GM12892 (cell line): ENCODE results near the gene SNAPC4.
"Not testable (repeated sequence)": the region's sequence is repeated elsewhere in the genome, so short reads cannot be mapped to it uniquely, and the experiment has no call there.

Source experiments
- POLR2A ChIP-seq: IDR thresholded peaks from 2 replicates; pipeline ENCODE4 v1.6.1; 2011; ENCODE audit warnings: low read depth, low read length, control low read depth
- TAF1 ChIP-seq: IDR thresholded peaks from 2 replicates; pipeline ENCODE4 v1.6.1; 2011; ENCODE audit warnings: low read depth, mild to moderate bottlenecking, control low read depth, low read length, borderline replicate concordance

DNA sequence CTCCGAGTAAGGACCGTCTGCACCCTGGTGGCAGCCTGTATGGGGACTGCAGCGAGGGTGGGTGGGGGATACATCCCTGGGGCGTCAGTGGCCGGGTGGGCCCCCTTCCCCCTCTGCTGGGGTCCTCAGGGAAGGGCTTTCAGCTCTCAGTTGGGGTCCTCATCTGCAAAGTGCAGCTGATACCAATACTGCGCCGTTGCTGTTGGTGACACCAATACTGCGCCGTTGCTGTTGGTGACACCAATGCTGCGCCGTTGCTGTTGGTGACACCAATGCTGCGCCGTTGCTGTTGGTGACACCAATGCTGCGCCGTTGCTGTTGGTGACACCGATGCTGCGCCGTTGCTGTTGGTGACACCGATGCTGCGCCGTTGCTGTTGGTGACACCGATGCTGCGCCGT is 48.1 kb downstream of the SNAPC4 start:
- not testable (repeated sequence) for TF ChIP-seq TAF1, POLR2A
